Small intestine (tissue), 16 donors: ENCODE measurements around the gene POLR3H. TPM values are rescaled to one million over a fixed set of nuclear protein-coding genes. Genes with fewer than 3 reads are reported as not detected.
"Not testable (repeated sequence)": the region's sequence is repeated elsewhere in the genome, so short reads cannot be mapped to it uniquely, and the experiment has no call there.

ENCODE experiments used
- DNase-seq, 2 donors: peaks; one replicate each; pipeline versions ENCODE4 v3.0.0 to v3.0.0-alpha.2; 2013
- FAIRE-seq: peaks from 2 replicates; lab custom pipeline; 2012; peaks lifted over from hg19 to GRCh38; lab: Jason Lieb, UNC
- H3K27ac ChIP-seq, 3 donors: one replicate each; pipeline ENCODE4 v1.5.1; 2013; ENCODE audit warnings: low read length in 2 of 3, mild to moderate bottlenecking in 2 of 3, control low read depth in 1 of 3, inconsistent platforms in 1 of 3, low read depth in 1 of 3, moderate library complexity in 1 of 3
- H3K27me3 ChIP-seq, 3 donors: one replicate each; pipeline ENCODE4 v1.6.1; 2013; ENCODE audit warnings: low read length in 3 of 3, inconsistent platforms in 1 of 3; ENCODE audit not compliant: control insufficient read depth in 3 of 3, insufficient read depth in 3 of 3
- H3K36me3 ChIP-seq, 3 donors: one replicate each; pipeline ENCODE4 v1.6.1; 2013; ENCODE audit warnings: low read length in 3 of 3, inconsistent platforms in 1 of 3, low read depth in 1 of 3, mild to moderate bottlenecking in 1 of 3, moderate library complexity in 1 of 3; ENCODE audit not compliant: control insufficient read depth in 3 of 3, insufficient read depth in 2 of 3
- H3K4me1 ChIP-seq, 3 donors: one replicate each; pipeline ENCODE4 v1.6.1; 2013; ENCODE audit warnings: low read length in 2 of 3, inconsistent platforms in 1 of 3, low read depth in 1 of 3, mild to moderate bottlenecking in 1 of 3, moderate library complexity in 1 of 3; ENCODE audit not compliant: control insufficient read depth in 3 of 3, insufficient read depth in 2 of 3
- H3K4me3 ChIP-seq, 3 donors: one replicate each; pipeline ENCODE4 v1.5.1; 2013; ENCODE audit warnings: low read length in 3 of 3, control low read depth in 1 of 3, inconsistent platforms in 1 of 3, low read depth in 1 of 3, mild to moderate bottlenecking in 1 of 3, moderate library complexity in 1 of 3
- H3K9me3 ChIP-seq, 2 donors: one replicate each; pipeline ENCODE4 v1.6.1; 2013; ENCODE audit warnings: low read depth in 1 of 2, low read length in 1 of 2; ENCODE audit not compliant: control insufficient read depth in 2 of 2, insufficient read depth in 1 of 2
- WGBS, 3 donors: extraction: QIAGEN DNeasy Blood & Tissue Kit; methylation state at CpG; one replicate each; pipeline ENCODE4 v1.1.7; 2013; 5-methylcytosine and 5-hydroxymethylcytosine counted together
- long read RNA-seq, 10 donors: transcript quantifications; one replicate each; lab custom pipeline, GENCODE V29; 2026
- polyA plus RNA-seq, 4 donors: library from polyadenylated mRNA; stranded (reverse) in 3 of 4; unstranded in 1 of 4; fragments of 200-250 nt in 3 of 4; fragments of 120-200 nt in 1 of 4; gene quantifications; one replicate each; pipeline versions ENCODE4 v1.2.1 to v1.2.3, GENCODE V29; 2013
- donor health status: healthy with polysubstance abuse.
- donor health status: control.
- donor health status: control.
- donor health status: Bipolar disorder and iron deficiency.
- donor health status: healthy.

The POLR3H gene
- 10 to 100 TPM in 2 of 4 donors, 1 to 10 TPM in 2; 2.7 to 18.2 (median 9.5) TPM for polyA plus RNA-seq
- long read RNA-seq, donor 1, full-length matches to known transcripts = 7 of 7 reads
- long read RNA-seq, donor 1, partial matches to known transcripts = 0 of 7 reads
- long read RNA-seq, donor 1, other reads (novel, unspliced or antisense) = 0 of 7 reads
- long read RNA-seq, donor 2, full-length matches to known transcripts = 3 of 3 reads
- long read RNA-seq, donor 2, partial matches to known transcripts = 0 of 3 reads
- long read RNA-seq, donor 2, other reads (novel, unspliced or antisense) = 0 of 3 reads
- long read RNA-seq, donor 3, full-length matches to known transcripts = 1 of 1 reads
- long read RNA-seq, donor 3, partial matches to known transcripts = 0 of 1 reads
- long read RNA-seq, donor 3, other reads (novel, unspliced or antisense) = 0 of 1 reads
- long read RNA-seq, donor 4 = 0 reads
- long read RNA-seq, donor 5, full-length matches to known transcripts = 1 of 171 reads
- long read RNA-seq, donor 5, partial matches to known transcripts = 170 of 171 reads
- long read RNA-seq, donor 5, other reads (novel, unspliced or antisense) = 0 of 171 reads
- long read RNA-seq, donor 6, full-length matches to known transcripts = 2 of 2 reads
- long read RNA-seq, donor 6, partial matches to known transcripts = 0 of 2 reads
- long read RNA-seq, donor 6, other reads (novel, unspliced or antisense) = 0 of 2 reads
- long read RNA-seq, donor 7, full-length matches to known transcripts = 2 of 2 reads
- long read RNA-seq, donor 7, partial matches to known transcripts = 0 of 2 reads
- long read RNA-seq, donor 7, other reads (novel, unspliced or antisense) = 0 of 2 reads
- long read RNA-seq, donor 8 = 0 reads
- long read RNA-seq, donor 9 = 0 reads
- long read RNA-seq, donor 10, full-length matches to known transcripts = 4 of 4 reads
- long read RNA-seq, donor 10, partial matches to known transcripts = 0 of 4 reads
- long read RNA-seq, donor 10, other reads (novel, unspliced or antisense) = 0 of 4 reads

- Histone ChIP-seq H3K4me3 (peak within 1 kb of the TSS; percentile 75 to 98 (median 77)), H3K27ac (peak within 1 kb of the TSS; percentile 27 to 77 (median 75)), H3K36me3 (peaks cover 0 to 21% (median 0%) of the 10 kb centered on the region in 3 donors), H3K9me3 (no peaks in the 10 kb centered on the region), H3K4me1 (peaks cover 2 to 7% (median 2%) of the 10 kb centered on the region in 3 donors), H3K27me3 (no peaks in the 10 kb centered on the region)
- DNase-seq = peak; percentile 99
- FAIRE-seq = no peak
- WGBS, 3 donors = 1% methylated on average over 62 to 80 of the region's 80 CpGs
Measured at GRCh38 chr22:41543854-41544670, at the start of gene POLR3H. Gene POLR3H, minus strand, starts transcription at chr22:41544470. Its CDS starts 369 bp downstream, at chr22:41544101.

GRCh38 chr22:41593336-41593960, 49.2 kb upstream of the POLR3H start:
- not testable (repeated sequence) for H3K27me3 ChIP-seq, H3K4me3 ChIP-seq, DNase-seq, H3K36me3 ChIP-seq, H3K9me3 ChIP-seq, FAIRE-seq, H3K27ac ChIP-seq, H3K4me1 ChIP-seq
- WGBS, 3 donors = 96 to 98% (median 97%) methylated on average over 39 to 51 of the region's 51 CpGs

GRCh38 chr22:41589391-41590241, 45.3 kb upstream of the POLR3H start, which contains the start of gene PMM1:
Gene PMM1, minus strand, starts transcription at chr22:41589840. Its CDS starts 35 bp downstream, at chr22:41589805.
- H3K4me1 ChIP-seq = peaks cover 0 to 17% (median 6%) of the 10 kb centered on the region in 3 donors
- no peaks in the 10 kb centered on the region for H3K9me3 ChIP-seq
- H3K4me3 ChIP-seq = peak within 1 kb of the TSS; percentile 42 to 100 (median 93)
- no peaks in the 10 kb centered on the region for H3K27me3 ChIP-seq
- WGBS, 3 donors = 0 to 1% (median 0%) methylated on average over 54 to 61 of the region's 61 CpGs
- DNase-seq (peak; percentile 100), FAIRE-seq (no peak)
- H3K36me3 ChIP-seq = peaks cover 0 to 21% (median 2%) of the 10 kb centered on the region in 3 donors
- peak within 1 kb of the TSS; percentile 70 to 96 (median 89) for H3K27ac ChIP-seq

- no peak for DNase-seq
- H3K27me3 ChIP-seq = no peaks in the 10 kb centered on the region
Measured at GRCh38 chr22:41587347-41587723, 43.1 kb upstream of the POLR3H start.

GRCh38 chr22:41585898-41586297, 41.6 kb upstream of the POLR3H start:
- Histone ChIP-seq H3K36me3 (peaks cover 0 to 57% (median 22%) of the 10 kb centered on the region in 3 donors), H3K4me3 (no peak overlapping the region), H3K4me1 (peaks cover 0 to 17% (median 6%) of the 10 kb centered on the region in 3 donors), H3K27me3 (no peaks in the 10 kb centered on the region), H3K9me3 (no peaks in the 10 kb centered on the region), H3K27ac (no peak overlapping the region)
- no peak for FAIRE-seq
- 95 to 99% (median 96%) methylated on average over 7 of the region's 7 CpGs for WGBS, 3 donors
- no peak for DNase-seq

More at GRCh38 chr22:41587347-41587723, 43.1 kb upstream of the POLR3H start:
- peak overlapping the region; percentile 76 to 96 (median 79) for H3K27ac ChIP-seq
- WGBS, 3 donors = 37 to 73% (median 53%) methylated on average over 7 of the region's 7 CpGs
- no peaks in the 10 kb centered on the region for H3K9me3 ChIP-seq
- no peak for FAIRE-seq
- peaks cover 0 to 17% (median 6%) of the 10 kb centered on the region in 3 donors for H3K4me1 ChIP-seq
- peak overlapping the region in 2 of 3 donors; percentile 17 for H3K4me3 ChIP-seq
- peaks cover 0 to 43% (median 20%) of the 10 kb centered on the region in 3 donors for H3K36me3 ChIP-seq

- Histone ChIP-seq H3K4me1 (peaks cover 0 to 16% (median 6%) of the 10 kb centered on the region in 3 donors), H3K36me3 (peaks cover 0 to 65% (median 22%) of the 10 kb centered on the region in 3 donors), H3K9me3 (no peaks in the 10 kb centered on the region), H3K27ac (no peak overlapping the region), H3K27me3 (no peaks in the 10 kb centered on the region), H3K4me3 (no peak overlapping the region)
- FAIRE-seq (no peak), DNase-seq (no peak)
- WGBS, 3 donors = 88 to 91% (median 90%) methylated on average over 6 of the region's 6 CpGs
Measured at GRCh38 chr22:41584881-41585280, 40.6 kb upstream of the POLR3H start.

GRCh38 chr22:41582694-41583093, 38.4 kb upstream of the POLR3H start:
- 85 to 98% (median 92%) methylated on average over 8 of the region's 8 CpGs for WGBS, 3 donors
- Histone ChIP-seq H3K9me3 (no peaks in the 10 kb centered on the region), H3K4me1 (peaks cover 0 to 5% (median 0%) of the 10 kb centered on the region in 3 donors), H3K36me3 (peaks cover 3 to 87% (median 22%) of the 10 kb centered on the region in 3 donors), H3K4me3 (no peak overlapping the region), H3K27ac (no peak overlapping the region), H3K27me3 (no peaks in the 10 kb centered on the region)
- no peak for DNase-seq
- no peak for FAIRE-seq
